ENCODE results near the gene KCNJ8. TPM values are rescaled to one million over a fixed set of nuclear protein-coding genes. Genes with fewer than 3 reads are reported as not detected.
"Not testable (repeated sequence)": the region's sequence is repeated elsewhere in the genome, so short reads cannot be mapped to it uniquely, and the experiment has no call there.

KCNJ8 gene
- total RNA-seq, 1 experiment from 2014 or later: not detected

DNA sequence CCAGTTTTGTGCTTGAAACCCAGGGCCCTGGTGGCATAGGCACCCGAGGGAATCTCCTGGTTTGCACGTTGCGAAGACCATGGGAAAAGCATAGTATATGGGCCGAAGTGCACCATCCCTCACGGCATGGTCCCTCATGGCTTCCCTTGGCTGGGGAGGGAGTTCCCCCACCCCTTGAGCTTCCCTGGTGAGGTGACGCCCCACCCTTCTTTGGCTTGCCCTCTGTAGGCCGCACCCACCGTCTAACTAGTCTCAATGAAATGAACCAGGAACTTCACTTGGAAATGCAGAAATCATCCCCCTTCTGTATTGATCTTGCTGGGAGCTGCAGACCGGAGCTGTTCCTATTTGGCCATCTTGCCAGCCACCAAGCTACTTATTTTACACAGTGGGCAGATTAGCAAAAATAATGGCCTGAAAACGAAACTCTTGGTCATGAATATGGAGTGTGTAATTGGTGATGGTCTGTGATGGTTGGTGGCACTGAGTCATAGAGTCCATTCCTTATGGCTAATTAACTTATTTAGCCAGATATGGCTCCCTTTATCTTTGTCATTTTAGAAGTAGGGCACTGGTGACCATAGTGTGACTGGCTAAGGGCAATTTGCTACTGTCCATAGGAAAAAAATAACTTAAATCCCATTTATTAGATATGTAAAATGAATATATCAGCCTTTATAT is 21.3 kb upstream of the KCNJ8 start:
- no peaks in the 10 kb centered on the region for H3K36me3 Mint-ChIP-seq (ENCODE audit: insufficient read depth, unreplicated experiment)
- TF ChIP-seq, protein P1, sequence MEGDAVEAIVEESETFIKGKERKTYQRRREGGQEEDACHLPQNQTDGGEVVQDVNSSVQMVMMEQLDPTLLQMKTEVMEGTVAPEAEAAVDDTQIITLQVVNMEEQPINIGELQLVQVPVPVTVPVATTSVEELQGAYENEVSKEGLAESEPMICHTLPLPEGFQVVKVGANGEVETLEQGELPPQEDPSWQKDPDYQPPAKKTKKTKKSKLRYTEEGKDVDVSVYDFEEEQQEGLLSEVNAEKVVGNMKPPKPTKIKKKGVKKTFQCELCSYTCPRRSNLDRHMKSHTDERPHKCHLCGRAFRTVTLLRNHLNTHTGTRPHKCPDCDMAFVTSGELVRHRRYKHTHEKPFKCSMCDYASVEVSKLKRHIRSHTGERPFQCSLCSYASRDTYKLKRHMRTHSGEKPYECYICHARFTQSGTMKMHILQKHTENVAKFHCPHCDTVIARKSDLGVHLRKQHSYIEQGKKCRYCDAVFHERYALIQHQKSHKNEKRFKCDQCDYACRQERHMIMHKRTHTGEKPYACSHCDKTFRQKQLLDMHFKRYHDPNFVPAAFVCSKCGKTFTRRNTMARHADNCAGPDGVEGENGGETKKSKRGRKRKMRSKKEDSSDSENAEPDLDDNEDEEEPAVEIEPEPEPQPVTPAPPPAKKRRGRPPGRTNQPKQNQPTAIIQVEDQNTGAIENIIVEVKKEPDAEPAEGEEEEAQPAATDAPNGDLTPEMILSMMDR (IDR thresholded peaks at IDR 0.05; ENCODE audit: unreplicated experiment): no peak
- ChIA-PET CTCF (interaction anchor here (0.6 to 0.7 kb wide), 2 partner anchors 84 to 222 kb away, joined by 3 read pairs; no protein-coding TSS in a partner anchor), POLR2A (no interaction called here)
- H3K9me3 Mint-ChIP-seq (ENCODE audit: unreplicated experiment): no peaks in the 10 kb centered on the region
- no peaks in the 10 kb centered on the region for H3K4me1 Mint-ChIP-seq (ENCODE audit: insufficient read depth, unreplicated experiment)
- no peak overlapping the region for H3K4me3 Mint-ChIP-seq (ENCODE audit: unreplicated experiment)
- no peak overlapping the region for H3K27ac Mint-ChIP-seq (ENCODE audit: low read depth, unreplicated experiment)
- H3K27me3 Mint-ChIP-seq (ENCODE audit: insufficient read depth, unreplicated experiment): peaks cover 27% of the 10 kb centered on the region
- BruUV-seq (replicated peaks): no TSS peak
- intact Hi-C loops (cut with micrococcal nuclease): no loop called here
- DNase-seq (ENCODE audit: unreplicated experiment): no peak

DNA sequence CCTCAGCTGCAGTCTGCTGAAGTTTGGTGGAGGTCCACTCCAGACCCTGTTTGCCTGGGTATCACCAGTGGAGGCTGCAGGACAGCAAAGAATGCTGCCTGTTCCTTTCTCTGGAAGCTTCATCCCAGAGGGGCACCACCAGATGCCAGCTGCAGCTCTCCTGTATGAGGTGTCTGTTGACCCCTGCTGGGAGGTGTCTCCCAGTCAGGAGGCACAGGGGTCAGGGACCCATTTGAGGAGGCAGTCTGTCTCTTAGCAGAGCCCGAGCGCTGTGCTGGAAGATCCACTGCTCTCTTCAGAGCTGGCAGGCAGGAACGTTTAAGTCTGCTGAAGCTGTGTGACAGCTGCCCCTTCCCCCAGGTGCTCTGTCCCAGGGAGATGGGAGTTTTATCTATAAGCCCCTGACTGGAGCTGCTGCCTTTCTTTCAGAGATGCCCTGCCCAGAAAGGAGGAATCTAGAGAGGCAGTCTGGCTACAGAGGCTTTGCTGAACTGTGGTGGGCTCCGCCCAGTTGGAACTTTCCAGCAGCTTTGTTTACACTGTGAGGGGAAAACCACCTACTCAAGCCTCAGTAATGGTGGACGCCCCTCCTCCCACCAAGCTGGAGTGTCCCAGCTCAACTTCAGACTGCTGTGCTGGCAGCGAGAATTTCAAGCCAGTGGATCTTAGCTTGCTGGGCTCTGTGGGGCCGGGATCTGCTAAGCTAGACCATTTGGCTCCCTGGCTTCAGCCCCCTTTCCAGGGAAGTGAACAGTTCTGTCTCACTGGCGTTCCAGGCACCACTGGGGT is 20.5 kb upstream of the KCNJ8 start:
- H3K4me3 Mint-ChIP-seq (ENCODE audit: unreplicated experiment); H3K36me3 Mint-ChIP-seq (ENCODE audit: insufficient read depth, unreplicated experiment); H3K4me1 Mint-ChIP-seq (ENCODE audit: insufficient read depth, unreplicated experiment); BruUV-seq (replicated peaks); H3K27ac Mint-ChIP-seq (ENCODE audit: low read depth, unreplicated experiment); intact Hi-C loops (cut with micrococcal nuclease); DNase-seq (ENCODE audit: unreplicated experiment); H3K9me3 Mint-ChIP-seq (ENCODE audit: unreplicated experiment); POLR2A ChIA-PET: not testable (repeated sequence)
- peaks cover 27% of the 10 kb centered on the region for H3K27me3 Mint-ChIP-seq (ENCODE audit: insufficient read depth, unreplicated experiment)
- CTCF ChIA-PET: interaction anchor here (0.7 kb wide), 1 partner anchor 85 kb away, joined by 3 read pairs; no protein-coding TSS in a partner anchor

DNA sequence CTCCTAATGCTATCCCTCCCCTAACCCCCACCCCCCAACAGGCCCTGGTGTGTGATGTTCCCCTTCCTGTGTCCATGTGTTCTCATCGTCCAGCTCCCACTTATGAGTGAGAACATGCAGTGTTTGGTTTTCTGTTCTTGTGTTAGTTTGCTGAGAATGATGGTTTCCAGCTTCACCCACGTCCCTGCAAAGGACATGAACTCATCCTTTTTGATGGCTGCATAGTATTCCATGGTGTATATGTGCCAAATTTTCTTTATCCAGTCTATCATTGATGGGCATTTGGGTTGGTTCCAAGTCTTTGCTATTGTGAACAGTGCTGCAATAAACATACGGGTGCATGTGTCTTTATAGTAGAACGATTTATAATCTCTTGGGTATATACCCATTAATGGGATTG is 15.2 kb upstream of the KCNJ8 start:
- BruUV-seq (replicated peaks); CTCF ChIA-PET; H3K36me3 Mint-ChIP-seq (ENCODE audit: insufficient read depth, unreplicated experiment); H3K4me1 Mint-ChIP-seq (ENCODE audit: insufficient read depth, unreplicated experiment); H3K9me3 Mint-ChIP-seq (ENCODE audit: unreplicated experiment); H3K4me3 Mint-ChIP-seq (ENCODE audit: unreplicated experiment); intact Hi-C loops (cut with micrococcal nuclease); DNase-seq (ENCODE audit: unreplicated experiment); POLR2A ChIA-PET; H3K27ac Mint-ChIP-seq (ENCODE audit: low read depth, unreplicated experiment): not testable (repeated sequence)
- H3K27me3 Mint-ChIP-seq (ENCODE audit: insufficient read depth, unreplicated experiment): peaks cover 27% of the 10 kb centered on the region

DNA sequence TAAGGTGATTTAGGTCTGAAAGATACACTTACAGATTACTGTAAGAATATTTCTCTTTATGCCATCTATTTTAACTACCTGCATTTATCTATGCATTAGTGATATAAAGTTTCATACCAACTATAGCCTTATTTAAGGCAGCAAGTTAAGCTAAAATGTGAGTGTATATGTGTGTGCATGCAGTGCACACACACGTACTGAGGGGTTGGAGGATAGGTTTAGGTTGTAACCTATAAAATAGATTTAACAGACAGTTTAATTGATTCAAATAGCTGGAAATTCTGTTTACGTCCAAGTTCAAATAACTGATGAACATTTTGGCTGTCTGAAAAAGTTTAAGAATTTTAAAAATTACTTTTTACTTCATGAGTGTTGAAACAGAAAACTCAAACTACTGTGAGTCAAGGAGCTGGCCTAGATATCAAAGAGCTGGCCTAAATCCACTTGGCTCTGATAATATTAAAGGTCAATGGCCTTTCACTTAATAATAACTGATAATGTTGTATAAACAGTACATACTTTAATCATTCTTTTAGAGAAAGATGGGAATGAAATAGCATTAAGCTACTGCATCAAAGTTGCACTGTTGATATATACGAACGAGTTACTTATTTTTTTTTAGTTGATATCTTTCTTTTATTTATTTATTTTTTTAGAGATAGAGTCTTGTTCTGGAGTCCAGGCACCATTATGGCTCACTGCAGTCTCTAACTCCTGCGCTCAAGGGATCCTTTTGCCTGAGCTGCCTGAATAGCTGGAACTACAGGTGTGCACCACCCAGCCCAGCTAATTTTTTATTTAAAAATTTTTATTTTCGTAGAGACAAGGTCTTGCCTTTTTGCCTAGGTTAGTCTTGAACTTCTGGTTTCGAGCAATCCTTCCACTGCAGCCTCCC is 13.8 kb upstream of the KCNJ8 start:
- no peaks in the 10 kb centered on the region for H3K4me1 Mint-ChIP-seq (ENCODE audit: insufficient read depth, unreplicated experiment)
- no TSS peak for BruUV-seq (replicated peaks)
- intact Hi-C loops (cut with micrococcal nuclease): no loop called here
- H3K4me3 Mint-ChIP-seq (ENCODE audit: unreplicated experiment): no peak overlapping the region
- ChIA-PET CTCF (interaction anchor here (0.6 to 0.7 kb wide), 2 partner anchors 62 to 230 kb away, joined by 3 read pairs; no protein-coding TSS in a partner anchor), POLR2A (interaction anchor here (0.6 kb wide), 1 partner anchor 12 kb away, joined by 3 read pairs; no protein-coding TSS in a partner anchor)
- TF ChIP-seq, protein P1 (IDR thresholded peaks at IDR 0.05; ENCODE audit: unreplicated experiment): no peak
- DNase-seq (ENCODE audit: unreplicated experiment): no peak
- no peak overlapping the region for H3K27ac Mint-ChIP-seq (ENCODE audit: low read depth, unreplicated experiment)
- H3K36me3 Mint-ChIP-seq (ENCODE audit: insufficient read depth, unreplicated experiment): no peaks in the 10 kb centered on the region
- peaks cover 3% of the 10 kb centered on the region for H3K9me3 Mint-ChIP-seq (ENCODE audit: unreplicated experiment)
- H3K27me3 Mint-ChIP-seq (ENCODE audit: insufficient read depth, unreplicated experiment): peaks cover 14% of the 10 kb centered on the region

Measured in MCF 10A (cell line).